HepG2 (cell line): ENCODE measurements around the gene DNAJB5. TPM values are rescaled to one million over a fixed set of nuclear protein-coding genes. Genes with fewer than 3 reads are reported as not detected.

ENCODE experiments used
- ATAC-seq: fragments of 200-7000 bp; cut with Tn5 transposase; 3 replicates; pipeline ENCODE4 v1.9.1; 2020; ENCODE audit warnings: mild to moderate bottlenecking, moderate library complexity
- BruUV-seq: library from RNA; stranded (reverse); fragments of 400-500 nt; replicated peaks from 2 replicates; lab custom pipeline; 2021; lab: Mats Ljungman, UMichigan
- CTCF ChIA-PET: fragments of 300-600 bp; formaldehyde crosslinking; extraction: SDS; loops from one replicate; lab custom pipeline; 2021; ENCODE audit warnings: low total read pairs, inconsistent platforms, low intra/inter-chr PET ratio; lab: Yijun Ruan, JAX
- POLR2A ChIA-PET: fragments of 350-600 bp; sonication (Branson Sonifier 250); formaldehyde crosslinking; loops from one replicate; lab custom pipeline; 2020; ENCODE audit warnings: antibody characterized with exemption, inconsistent platforms; lab: Yijun Ruan, JAX
- DNase-seq: peaks from one replicate; pipeline ENCODE4 v3.0.0-alpha.2; 2015; ENCODE audit warnings: low spot score
- FAIRE-seq: peaks from 3 replicates; lab custom pipeline; 2011; peaks lifted over from hg19 to GRCh38; lab: Jason Lieb, UNC
- H2AFZ ChIP-seq: one replicate; pipeline ENCODE4 v1.6.1; 2011; ENCODE audit warnings: low read length, inconsistent platforms
- H3K27ac ChIP-seq: fragments of 300-600 bp; 3 replicates; pipeline ENCODE4 v1.8.0; 2011; ENCODE audit warnings: mixed run types, mild to moderate bottlenecking, mixed read lengths, low read length, inconsistent platforms; ENCODE audit not compliant: insufficient read depth; ENCODE audit errors: extremely low read length
- H3K27me3 ChIP-seq, 2 experiments: fragments of 200-600 bp in 1 of 2; 2 replicates in 1 of 2; 3 replicates in 1 of 2; pipeline versions ENCODE4 v1.6.0 to v1.8.0; 2011; ENCODE audit warnings: low read length in 2 of 2, mild to moderate bottlenecking in 2 of 2, moderate library complexity in 2 of 2, inconsistent platforms in 1 of 2; ENCODE audit not compliant: insufficient read depth in 2 of 2, control insufficient read depth in 1 of 2
- H3K36me3 ChIP-seq, 2 experiments: fragments of 200-600 bp in 1 of 2; replicated peaks in 1 of 2; 2 replicates in 1 of 2; 3 replicates in 1 of 2; pipeline versions ENCODE4 v1.5.1 to v1.8.0; 2011; ENCODE audit warnings: low read length in 2 of 2, inconsistent platforms in 1 of 2; ENCODE audit not compliant: insufficient read depth in 2 of 2, control insufficient read depth in 1 of 2
- H3K4me1 ChIP-seq: 2 replicates; pipeline ENCODE4 v1.5.1; 2012; ENCODE audit warnings: low read length, inconsistent platforms; ENCODE audit not compliant: insufficient read depth
- H3K4me2 ChIP-seq: 2 replicates; pipeline ENCODE4 v1.6.0; 2011; ENCODE audit warnings: low read depth, low read length, inconsistent platforms
- H3K4me3 ChIP-seq, 3 experiments: fragments of 200-600 bp in 1 of 3; sonication (generic), shearing (Covaris generic) in 1 of 3; replicated peaks in 1 of 3; 2 replicates each; pipeline ENCODE4 v1.5.1; 2011 to 2016; ENCODE audit warnings: low read length in 3 of 3, inconsistent platforms in 2 of 3, low read depth in 2 of 3, mild to moderate bottlenecking in 2 of 3, control low read depth in 1 of 3, mixed read lengths in 1 of 3; ENCODE audit not compliant: insufficient read depth in 1 of 3
- H3K79me2 ChIP-seq: one replicate; pipeline ENCODE4 v1.6.1; 2011; ENCODE audit warnings: low read length, inconsistent platforms; ENCODE audit not compliant: insufficient read depth
- H3K9ac ChIP-seq: 2 replicates; pipeline ENCODE4 v1.6.0; 2011; ENCODE audit warnings: mild to moderate bottlenecking, low read depth, low read length, inconsistent platforms; ENCODE audit not compliant: insufficient read depth
- H3K9me3 ChIP-seq: 2 replicates; pipeline ENCODE4 v1.5.1; 2012; ENCODE audit warnings: mild to moderate bottlenecking, low read length
- H4K20me1 ChIP-seq: 2 replicates; pipeline ENCODE4 v1.6.0; 2011; ENCODE audit warnings: inconsistent platforms, mild to moderate bottlenecking, low read length, moderate library complexity; ENCODE audit not compliant: insufficient read depth
- ARNT ChIP-seq: fragments of 450-650 bp; IDR thresholded peaks from 2 replicates; pipeline ENCODE4 v1.6.1; 2017
- CBX1 ChIP-seq: IDR thresholded peaks from one replicate; pipeline ENCODE4 v1.6.1; 2016; ENCODE audit warnings: antibody characterized with exemption, low read depth
- CEBPG ChIP-seq: IDR thresholded peaks from 2 replicates; pipeline ENCODE4 v1.6.1; 2016
- CREBL2 ChIP-seq: sonication (generic); formaldehyde crosslinking; IDR thresholded peaks from 2 replicates; pipeline ENCODE4 v1.8.1; 2023; ENCODE audit warnings: missing genetic modification reagents, mild to moderate bottlenecking, borderline replicate concordance
- EZH2 ChIP-seq: conservative IDR thresholded peaks from 2 replicates; pipeline ENCODE4 v1.6.1; 2012; ENCODE audit warnings: mild to moderate bottlenecking, low read depth, low read length, moderate library complexity
- LRRFIP1 ChIP-seq: sonication (generic); formaldehyde crosslinking; conservative IDR thresholded peaks from 2 replicates; pipeline ENCODE4 v1.4.0; 2020; ENCODE audit warnings: missing genetic modification reagents
- MED8 ChIP-seq: sonication (generic); formaldehyde crosslinking; IDR thresholded peaks from 2 replicates; pipeline ENCODE4 v1.8.1; 2023; ENCODE audit warnings: mild to moderate bottlenecking, missing genetic modification reagents; ENCODE audit not compliant: insufficient replicate concordance
- NKX3-1 ChIP-seq: sonication (generic); formaldehyde crosslinking; IDR thresholded peaks from 2 replicates; pipeline ENCODE4 v1.5.0; 2020; ENCODE audit warnings: missing genetic modification reagents
- ZNF160 ChIP-seq: sonication (generic); formaldehyde crosslinking; IDR thresholded peaks from 2 replicates; pipeline ENCODE4 v1.8.0; 2022; ENCODE audit warnings: mild to moderate bottlenecking, inconsistent platforms, missing genetic modification reagents
- ZNF17 ChIP-seq: sonication (generic); formaldehyde crosslinking; IDR thresholded peaks from 2 replicates; pipeline ENCODE4 v1.5.0; 2020; ENCODE audit warnings: mild to moderate bottlenecking, missing genetic modification reagents
- ZNF777 ChIP-seq: sonication (generic); formaldehyde crosslinking; IDR thresholded peaks from 2 replicates; pipeline ENCODE4 v1.4.0; 2020; ENCODE audit warnings: missing genetic modification reagents
- WGBS: methylation state at CpG from one replicate; pipeline ENCODE4 v1.1.6; 2017; ENCODE audit warnings: low lambda C conversion rate; 5-methylcytosine and 5-hydroxymethylcytosine counted together
- in situ Hi-C: cut with HindIII; loops from 2 replicates; pipeline ENCODE4 v1.10.0; 2017; ENCODE audit warnings: low pct_unique_long_range_greater_than_20kb; ENCODE audit not compliant: extremely low pct_ligation_motif_present
- intact Hi-C: fragments of 100-400 bp; cut with micrococcal nuclease; formaldehyde crosslinking; loops from one replicate; pipeline ENCODE4 v1.10.0; 2022; ENCODE audit not compliant: unreplicated experiment
- polyA plus RNA-seq, 8 experiments: library from polyadenylated mRNA; depleted of rRNA in 3 of 8; stranded (reverse) in 7 of 8; unstranded in 1 of 8; fragments of >200 nt; fragmentation: Illumina TruSeq in 4 of 8; extraction: Trizol in 4 of 8; gene quantifications; 2 replicates each; pipeline versions ENCODE4 v1.2.1 to v1.2.3, GENCODE V29; 2011 to 2016; ENCODE audit warnings: low read depth in 4 of 8, missing spikeins in 1 of 8, mixed read lengths in 1 of 8; ENCODE audit not compliant: insufficient read depth in 1 of 8
- total RNA-seq, 5 experiments: library from RNA; depleted of rRNA; stranded (reverse); fragments of >200 nt; fragmentation: Illumina TruSeq; extraction: Trizol; gene quantifications; 2 replicates each; pipeline ENCODE4 v1.2.3, GENCODE V29; 2016; ENCODE audit warnings: low read depth in 1 of 5
- TF ChIP-seq, protein P1 (sequence below): IDR thresholded peaks from 2 replicates; pipeline ENCODE4 v1.6.1; 2018; ENCODE audit warnings: missing genetic modification reagents

Gene DNAJB5
- total and polyA plus RNA-seq, 2 of the 13 experiments (the other 11 are each of a cell fraction or from before 2014, with no cell fraction given) = 0.40 to 0.69 TPM

- WGBS = 55% methylated on average over 2 of the region's 2 CpGs
- ATAC-seq (no peak), DNase-seq (no peak), FAIRE-seq (no peak)
- no peaks in the 10 kb centered on the region for H3K9me3 ChIP-seq
- H2AFZ ChIP-seq = no peak overlapping the region
- no peaks in the 10 kb centered on the region for H3K4me1 ChIP-seq
- H3K4me2 ChIP-seq = no peak overlapping the region
- no peaks in the 10 kb centered on the region for H3K36me3 ChIP-seq
- no peaks in the 10 kb centered on the region for H3K27me3 ChIP-seq
- BruUV-seq = no TSS peak
- CTCF ChIA-PET = no interaction called here
- in situ Hi-C loops (no loop called here), intact Hi-C loops (no loop called here)
- no peaks in the 10 kb centered on the region for H3K79me2 ChIP-seq
- TF ChIP-seq MED8 (CRISPR knock-in tag) (no peak), CREBL2 (CRISPR knock-in tag) (no peak), ZNF777 (CRISPR knock-in tag) (no peak), ZNF17 (CRISPR knock-in tag) (no peak), EZH2 (no peak), ZNF160 (CRISPR knock-in tag) (no peak), CEBPG (CRISPR knock-in tag) (no peak), ARNT (no peak)
- TF ChIP-seq, protein P1, sequence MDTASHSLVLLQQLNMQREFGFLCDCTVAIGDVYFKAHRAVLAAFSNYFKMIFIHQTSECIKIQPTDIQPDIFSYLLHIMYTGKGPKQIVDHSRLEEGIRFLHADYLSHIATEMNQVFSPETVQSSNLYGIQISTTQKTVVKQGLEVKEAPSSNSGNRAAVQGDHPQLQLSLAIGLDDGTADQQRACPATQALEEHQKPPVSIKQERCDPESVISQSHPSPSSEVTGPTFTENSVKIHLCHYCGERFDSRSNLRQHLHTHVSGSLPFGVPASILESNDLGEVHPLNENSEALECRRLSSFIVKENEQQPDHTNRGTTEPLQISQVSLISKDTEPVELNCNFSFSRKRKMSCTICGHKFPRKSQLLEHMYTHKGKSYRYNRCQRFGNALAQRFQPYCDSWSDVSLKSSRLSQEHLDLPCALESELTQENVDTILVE (CRISPR knock-in tag) = no peak
- H3K9ac ChIP-seq = no peak overlapping the region
- no peak overlapping the region for H3K27ac ChIP-seq
- H4K20me1 ChIP-seq = no peaks in the 10 kb centered on the region
- no peak overlapping the region for H3K4me3 ChIP-seq
- POLR2A ChIA-PET = no interaction called here
Measured at GRCh38 chr9:35029852-35030251, 40.3 kb downstream of the DNAJB5 start.

- no peak overlapping the region for H3K4me3 ChIP-seq
- no peaks in the 10 kb centered on the region for H4K20me1 ChIP-seq
- no peaks in the 10 kb centered on the region for H3K27me3 ChIP-seq
- no peak overlapping the region for H3K27ac ChIP-seq
- H3K36me3 ChIP-seq = no peaks in the 10 kb centered on the region
- ChIA-PET CTCF (no interaction called here), POLR2A (no interaction called here)
- no peak for TF ChIP-seq LRRFIP1
- TF ChIP-seq CBX1 = no peak
- TF ChIP-seq NKX3-1 (CRISPR knock-in tag) = no peak
- H3K9me3 ChIP-seq = no peaks in the 10 kb centered on the region
- ATAC-seq (no peak), DNase-seq (no peak), FAIRE-seq (no peak)
- in situ Hi-C loops (no loop called here), intact Hi-C loops (no loop called here)
- no peak overlapping the region for H3K4me2 ChIP-seq
- 78% methylated on average over 2 of the region's 2 CpGs for WGBS
- H3K79me2 ChIP-seq = no peaks in the 10 kb centered on the region
- BruUV-seq = no TSS peak
- no peak overlapping the region for H2AFZ ChIP-seq
- no peak overlapping the region for H3K9ac ChIP-seq
- H3K4me1 ChIP-seq = no peaks in the 10 kb centered on the region
Measured at GRCh38 chr9:35033101-35033500, 43.6 kb downstream of the DNAJB5 start.
